Smooth muscle cell of the brain vasculature (primary cell): ENCODE data around the gene ARAP1.

Source experiments
- DNase-seq: peaks from one replicate; pipeline ENCODE4 v3.0.0-alpha.2; 2012; ENCODE audit warnings: low read depth, low spot score

The ARAP1 gene

GRCh38 chr11:72705442-72706365 lies 46.5 kb downstream of the ARAP1 start:
- no peak for DNase-seq

GRCh38 chr11:72704783-72705265 lies 47.4 kb downstream of the ARAP1 start:
- DNase-seq = no peak

DNA sequence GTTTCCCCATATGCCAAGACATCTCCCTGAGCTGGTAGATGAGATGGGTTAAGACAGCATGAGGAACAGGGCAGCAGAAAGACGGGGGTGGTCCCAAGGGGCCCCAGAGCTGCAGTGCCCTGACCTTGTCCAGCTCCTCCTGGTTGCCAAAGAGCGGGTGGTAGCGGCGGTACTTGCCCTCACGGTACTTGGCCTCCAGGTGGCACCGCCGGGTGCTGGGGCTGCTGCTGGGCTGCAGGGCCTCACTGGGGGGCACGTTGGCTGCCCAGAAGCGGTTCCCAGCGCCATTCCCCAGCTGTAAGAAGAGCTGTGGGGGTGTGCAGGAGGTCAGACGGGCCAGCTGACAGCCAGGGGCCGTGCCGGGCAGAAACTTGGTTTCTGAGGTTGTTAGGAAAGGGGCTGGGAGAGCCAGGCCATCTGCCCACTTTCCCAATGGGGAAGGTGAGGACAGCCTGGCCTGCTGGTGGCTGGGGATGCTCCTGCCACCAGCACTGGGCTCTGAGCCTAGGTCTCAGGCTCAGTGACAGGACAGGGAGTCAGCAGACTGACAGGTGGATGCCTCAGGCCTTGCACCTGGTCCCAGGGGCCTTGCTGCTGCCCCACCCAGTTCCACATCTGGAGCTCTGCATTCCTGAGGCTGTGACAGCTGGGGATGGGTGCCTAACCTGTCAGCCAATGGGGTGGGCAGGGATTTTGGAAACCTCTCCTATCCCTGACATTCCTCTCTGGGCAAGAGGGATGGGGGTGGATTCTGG lies 48.0 kb downstream of the ARAP1 start:
- DNase-seq = no peak

- peak; percentile 72 for DNase-seq
These were observed 48.8 kb downstream of the ARAP1 start for GRCh38 chr11:72703267-72704008.

DNA sequence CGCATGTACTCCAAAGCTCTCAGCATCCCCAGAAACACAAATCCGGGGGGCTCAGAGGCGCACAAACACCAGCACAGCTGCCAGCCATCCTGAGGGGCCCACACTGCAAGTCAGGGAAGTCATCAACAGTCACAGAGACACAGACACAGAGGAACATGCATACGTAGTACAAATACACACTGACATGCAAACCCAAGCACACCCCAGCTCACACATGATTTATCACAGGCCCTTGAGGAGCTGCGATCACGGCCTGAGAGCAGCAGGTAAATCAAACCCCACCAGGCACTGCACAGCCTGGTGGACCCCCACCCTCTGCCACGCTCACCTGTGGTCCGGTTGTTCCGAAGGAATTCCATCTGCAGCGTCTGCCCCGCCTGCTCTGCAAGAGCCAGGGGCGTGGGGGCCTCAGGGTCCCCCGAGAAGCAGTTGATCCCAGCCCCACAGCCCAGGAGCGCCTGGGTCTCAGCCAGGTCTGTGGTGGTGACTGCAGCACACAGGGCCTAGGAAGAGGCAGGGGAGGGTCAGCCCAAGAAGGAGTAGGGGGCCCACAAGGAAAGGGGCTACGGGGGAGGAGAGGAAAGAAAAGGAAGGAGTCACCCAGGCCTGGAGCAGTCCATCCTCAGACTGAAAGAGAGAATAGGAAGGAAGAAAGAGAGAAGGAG lies 49.5 kb downstream of the ARAP1 start:
- DNase-seq = no peak

DNA sequence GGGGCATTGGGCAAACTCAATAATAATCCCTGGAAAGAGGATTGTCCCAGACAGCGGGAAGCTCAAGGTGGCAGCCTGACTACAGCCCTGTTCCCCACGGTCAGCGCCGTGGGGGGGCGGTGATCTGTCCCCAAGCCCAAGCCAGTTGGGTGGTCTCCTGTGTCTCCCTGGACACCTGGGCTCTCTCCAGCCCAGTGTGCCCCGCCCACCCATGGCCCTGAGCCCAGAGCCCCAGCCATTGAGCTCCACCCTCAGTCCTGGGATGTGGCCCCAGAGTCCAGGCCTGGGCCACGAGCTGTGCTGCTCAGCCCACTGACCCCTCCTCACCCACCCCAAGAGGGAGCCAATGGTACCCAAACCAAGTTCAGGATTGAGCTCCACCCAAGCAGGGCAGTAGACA lies 50.1 kb downstream of the ARAP1 start:
- no peak for DNase-seq

DNA sequence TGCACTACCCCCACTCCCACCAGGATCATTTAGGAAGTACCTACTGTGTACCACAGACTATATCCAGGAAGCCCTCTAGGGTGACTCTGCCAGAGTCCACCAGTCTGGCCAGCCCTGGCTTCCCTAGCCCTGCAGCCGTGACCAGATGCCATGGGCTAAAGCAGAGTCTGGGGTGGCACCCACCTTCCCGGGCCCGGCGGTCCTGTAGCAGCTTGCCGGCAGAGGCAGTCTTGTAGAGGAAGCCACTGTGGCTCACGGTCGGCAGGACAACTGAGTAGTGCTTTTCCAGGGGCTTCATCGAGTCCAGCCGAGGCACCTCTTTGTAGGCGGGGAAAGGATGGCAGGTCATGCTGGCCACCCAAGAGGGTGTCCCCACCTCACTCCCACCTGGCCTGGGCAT lies 50.7 kb downstream of the ARAP1 start:
- no peak for DNase-seq

DNA sequence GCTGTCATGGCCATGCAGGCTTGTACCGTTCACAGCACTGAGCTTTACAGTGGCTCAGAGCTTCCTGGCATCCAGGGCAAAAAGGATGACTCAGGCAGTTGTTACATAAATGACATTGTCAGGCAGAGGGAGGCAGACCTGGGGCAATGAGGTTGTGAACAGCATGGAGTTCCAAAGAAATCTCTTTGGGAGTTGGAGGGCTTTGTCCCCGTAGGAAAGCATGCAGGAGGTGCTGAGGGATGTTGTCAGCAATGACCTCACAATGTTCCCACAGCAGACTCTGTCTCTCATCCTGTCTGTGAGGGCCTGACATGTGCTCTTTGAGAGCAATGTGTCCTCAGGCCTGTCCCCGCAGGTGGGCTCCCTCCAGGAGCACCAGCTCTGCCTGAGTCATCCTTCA lies 52.1 kb downstream of the ARAP1 start:
- DNase-seq = no peak

DNA sequence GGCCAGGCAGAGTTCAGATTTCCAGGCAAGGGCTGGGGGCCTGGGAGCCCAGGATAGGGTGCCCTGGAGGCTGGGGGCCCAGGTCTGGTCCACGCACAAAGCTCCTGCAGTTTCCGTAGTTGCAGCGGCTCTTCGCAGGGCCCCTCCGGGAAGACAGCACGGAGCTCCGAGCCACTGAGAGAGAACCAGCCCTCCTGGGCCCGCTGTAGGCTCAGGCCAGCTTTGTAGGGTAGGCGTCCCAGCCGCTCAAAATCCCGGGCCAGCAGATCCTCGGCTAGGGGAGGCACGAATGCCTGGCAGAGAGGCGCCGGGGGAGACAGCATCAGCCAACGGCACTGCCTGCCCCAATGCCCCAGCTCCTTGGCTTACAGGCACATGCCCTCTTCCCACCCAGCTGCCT lies 54.4 kb downstream of the ARAP1 start:
- no peak for DNase-seq

DNA sequence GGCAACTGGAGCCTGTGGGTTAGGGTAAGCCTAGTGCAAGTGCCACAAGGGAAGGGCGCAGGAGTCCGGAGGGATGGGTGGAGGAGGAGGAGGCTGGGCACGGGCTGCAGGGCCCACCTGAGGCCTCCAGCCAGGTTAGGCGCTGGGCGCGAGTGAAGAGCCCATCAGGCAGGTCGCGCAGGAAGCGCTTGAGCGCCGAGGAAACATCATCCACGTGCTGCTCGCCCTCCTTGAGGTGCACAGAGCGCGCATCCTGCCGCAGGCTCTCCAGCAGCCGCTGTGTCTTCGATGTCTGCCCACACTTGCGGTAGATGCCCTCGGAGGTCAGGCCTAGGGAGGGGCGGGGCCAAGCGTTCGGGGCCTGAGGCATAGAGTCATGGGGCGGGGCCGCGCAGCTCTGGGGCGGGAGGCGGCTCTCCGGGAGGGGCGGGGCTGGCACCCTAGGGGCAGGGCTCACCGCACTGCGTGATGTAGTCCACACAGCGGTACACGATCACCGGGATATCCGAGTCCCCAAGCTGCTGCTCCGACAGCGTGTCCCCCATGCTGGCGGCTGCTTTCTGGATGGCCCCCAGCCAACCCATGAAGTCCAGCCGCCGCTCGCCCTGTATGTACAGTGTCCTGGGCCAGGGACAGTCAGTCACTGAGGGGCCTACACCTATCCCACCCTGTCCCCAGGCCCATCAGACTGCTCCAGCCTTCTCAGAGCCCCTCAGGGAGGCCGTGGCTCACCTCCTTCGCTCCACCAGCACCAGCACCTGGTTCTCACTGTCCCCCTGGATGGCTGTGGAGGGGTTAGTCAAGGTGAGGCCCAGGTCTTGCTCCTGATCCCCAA lies 55.1 kb downstream of the ARAP1 start:
- no peak for DNase-seq

GRCh38 chr11:72695354-72695753 lies 56.9 kb downstream of the ARAP1 start:
- no peak for DNase-seq

- DNase-seq = no peak
These were observed 58.8 kb downstream of the ARAP1 start for GRCh38 chr11:72693271-72693968.

DNA sequence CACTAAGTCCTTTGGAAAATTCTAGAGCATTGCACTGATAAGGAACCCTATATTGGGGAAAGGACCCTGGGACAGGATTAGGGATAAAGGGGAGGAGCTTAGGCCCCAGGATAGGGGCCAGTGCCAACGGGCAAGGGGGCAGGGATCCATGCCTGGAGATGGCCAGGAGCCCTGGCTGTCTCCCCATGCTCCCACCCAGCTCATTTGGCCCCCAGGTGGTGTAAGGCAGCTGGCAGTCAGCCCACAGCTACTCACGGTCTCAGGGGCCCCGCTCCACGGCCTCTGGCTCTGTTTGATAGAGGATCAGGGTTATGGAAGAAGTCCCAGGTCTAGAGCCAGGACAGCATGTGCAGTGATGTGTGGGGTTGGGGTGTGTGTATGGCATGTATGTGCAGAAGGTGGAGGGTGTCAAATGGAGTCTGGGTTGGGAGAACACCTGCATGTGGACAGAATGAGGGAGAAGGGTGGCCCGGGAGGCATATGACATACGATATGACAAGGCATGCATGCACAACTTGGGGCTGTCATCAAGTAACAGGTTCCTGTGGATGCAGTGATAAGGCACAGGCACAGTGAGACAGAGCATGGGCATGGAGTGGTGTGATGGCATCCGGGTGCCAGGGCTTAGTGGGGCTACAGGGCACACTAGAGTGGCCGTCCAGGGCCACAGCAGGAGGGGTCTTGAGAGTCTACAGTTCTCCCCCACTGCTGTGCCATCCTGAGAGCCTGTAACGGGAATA lies 59.5 kb downstream of the ARAP1 start:
- DNase-seq = no peak

DNA sequence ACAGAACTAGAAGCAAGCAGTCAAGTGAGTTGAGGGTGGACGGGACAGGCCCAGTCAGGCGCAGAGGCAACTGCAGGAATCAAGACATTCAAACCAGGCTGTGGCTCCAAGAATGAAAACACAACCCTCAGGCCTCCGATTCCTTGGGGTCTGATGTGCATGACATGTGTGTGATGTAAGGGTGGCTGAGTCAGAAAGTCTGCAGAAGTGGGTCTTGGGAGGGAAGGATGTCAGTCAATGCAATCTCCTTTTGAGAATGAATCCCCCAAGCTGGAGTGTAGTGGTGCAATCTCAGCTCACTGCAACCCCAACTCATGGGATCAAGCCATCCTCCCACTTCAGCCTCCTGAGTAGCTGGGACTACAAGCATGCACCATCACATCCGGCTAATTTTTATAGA lies 62.0 kb downstream of the ARAP1 start:
- no peak for DNase-seq

DNA sequence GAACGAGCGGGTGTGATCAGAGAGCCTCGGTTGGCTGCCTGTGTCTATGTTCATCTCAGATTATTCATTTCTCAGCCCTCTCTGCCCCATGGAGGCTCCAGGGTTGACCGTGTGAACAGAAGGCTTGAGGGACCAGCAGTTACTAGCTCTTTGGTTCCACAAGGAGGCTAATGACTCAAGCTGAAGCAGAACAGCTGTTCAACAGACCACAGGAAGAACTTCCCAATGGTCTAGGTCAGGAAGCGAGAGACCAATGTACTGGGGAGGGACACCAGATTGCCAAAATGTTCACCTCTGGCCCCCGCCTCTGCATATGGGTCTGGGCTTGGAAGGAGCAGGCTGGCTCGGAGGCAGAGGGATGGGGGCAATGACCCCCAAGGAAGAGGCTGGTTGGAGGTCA lies 63.3 kb downstream of the ARAP1 start:
- no peak for DNase-seq

GRCh38 chr11:72688486-72688885 lies 63.7 kb downstream of the ARAP1 start:
- no peak for DNase-seq

DNA sequence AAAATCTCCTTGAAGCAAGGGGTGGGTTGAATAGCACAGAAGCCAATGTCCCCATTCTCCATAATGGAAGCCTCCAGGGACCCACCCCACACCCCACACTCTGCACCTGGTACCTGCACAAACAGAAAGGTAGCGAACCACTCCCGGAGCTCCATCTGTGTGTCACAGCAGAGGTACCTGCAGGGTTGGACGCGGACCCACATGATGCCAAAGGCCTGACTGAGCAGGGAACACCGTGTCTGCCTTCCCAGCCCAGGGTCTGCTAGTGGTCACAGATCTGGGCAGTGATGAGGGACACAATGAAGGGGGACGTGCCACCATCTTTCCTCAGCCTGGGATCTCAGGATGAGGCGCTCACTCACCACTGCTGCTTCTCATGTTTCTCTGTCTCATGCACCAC lies 64.9 kb downstream of the ARAP1 start:
- no peak for DNase-seq

GRCh38 chr11:72686639-72687220 lies 65.5 kb downstream of the ARAP1 start:
- no peak for DNase-seq
